ENCODE data around the gene NT5E. TPM values are rescaled to one million over a fixed set of nuclear protein-coding genes. Genes with fewer than 3 reads are reported as not detected.

Gene NT5E
- total RNA-seq, 2 experiments from 2014 or later = not detected

DNA sequence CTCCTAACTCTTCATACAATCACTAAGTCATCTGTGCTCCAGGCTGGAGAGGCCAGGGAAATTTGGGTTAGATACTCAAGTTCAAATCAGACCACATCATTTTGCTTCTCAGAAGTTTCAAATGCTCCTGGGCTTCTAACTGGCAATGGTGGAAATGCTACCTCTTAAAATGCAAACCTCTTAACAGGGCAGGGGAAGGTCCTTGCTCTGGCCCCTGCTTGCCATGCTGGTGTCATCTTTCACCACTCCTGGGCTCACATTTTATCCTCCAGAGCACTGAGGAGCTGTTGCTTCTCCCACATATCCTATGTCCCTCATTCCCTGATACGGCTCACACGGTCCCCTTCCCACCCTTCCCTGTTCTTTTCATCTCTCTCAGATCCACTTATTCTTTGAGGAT is 41.8 kb upstream of the NT5E start:
- no peaks in the 10 kb centered on the region for H3K9me3 ChIP-seq (ENCODE audit: low read length)
- H3K9me2 ChIP-seq (ENCODE audit: insufficient read depth, low read length) = 0 out of 2 replicates have a peak, but pooled peaks cover 3% of the 10 kb centered on the region
- no peaks in the 10 kb centered on the region for H3K4me1 ChIP-seq (ENCODE audit: insufficient read depth, low read length, poor library complexity, severe bottlenecking)
- no peaks in the 10 kb centered on the region for H3K36me3 ChIP-seq (ENCODE audit: insufficient read depth, low read length)
- H3K79me2 ChIP-seq (ENCODE audit: insufficient read depth, low read depth, low read length) = no peaks in the 10 kb centered on the region
- no TSS peak for BruUV-seq (replicated peaks)
- intact Hi-C loops (cut with micrococcal nuclease; ENCODE audit: unreplicated experiment) = no loop called here
- CTCF ChIA-PET (ENCODE audit: unreplicated experiment) = no interaction called here
- no peak overlapping the region for H3K27ac ChIP-seq (ENCODE audit: low read depth, low read length, poor library complexity, severe bottlenecking)
- POLR2A ChIA-PET = no interaction called here
- no peaks in the 10 kb centered on the region for H4K20me1 ChIP-seq (ENCODE audit: insufficient read depth, low read length)
- TF ChIP-seq EZH2phosphoT487 (IDR thresholded peaks at IDR 0.05; ENCODE audit: borderline replicate concordance, low read depth, low read length) = no peak
- TF ChIP-seq, protein P1, sequence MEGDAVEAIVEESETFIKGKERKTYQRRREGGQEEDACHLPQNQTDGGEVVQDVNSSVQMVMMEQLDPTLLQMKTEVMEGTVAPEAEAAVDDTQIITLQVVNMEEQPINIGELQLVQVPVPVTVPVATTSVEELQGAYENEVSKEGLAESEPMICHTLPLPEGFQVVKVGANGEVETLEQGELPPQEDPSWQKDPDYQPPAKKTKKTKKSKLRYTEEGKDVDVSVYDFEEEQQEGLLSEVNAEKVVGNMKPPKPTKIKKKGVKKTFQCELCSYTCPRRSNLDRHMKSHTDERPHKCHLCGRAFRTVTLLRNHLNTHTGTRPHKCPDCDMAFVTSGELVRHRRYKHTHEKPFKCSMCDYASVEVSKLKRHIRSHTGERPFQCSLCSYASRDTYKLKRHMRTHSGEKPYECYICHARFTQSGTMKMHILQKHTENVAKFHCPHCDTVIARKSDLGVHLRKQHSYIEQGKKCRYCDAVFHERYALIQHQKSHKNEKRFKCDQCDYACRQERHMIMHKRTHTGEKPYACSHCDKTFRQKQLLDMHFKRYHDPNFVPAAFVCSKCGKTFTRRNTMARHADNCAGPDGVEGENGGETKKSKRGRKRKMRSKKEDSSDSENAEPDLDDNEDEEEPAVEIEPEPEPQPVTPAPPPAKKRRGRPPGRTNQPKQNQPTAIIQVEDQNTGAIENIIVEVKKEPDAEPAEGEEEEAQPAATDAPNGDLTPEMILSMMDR (conservative IDR thresholded peaks at IDR 0.05; ENCODE audit: low read length) = no peak
- H2AFZ ChIP-seq (ENCODE audit: low read length) = no peak overlapping the region
- H3K4me3 ChIP-seq (ENCODE audit: low read depth, low read length, poor library complexity, severe bottlenecking) = no peak overlapping the region
- no peak overlapping the region for H3K4me2 ChIP-seq (ENCODE audit: low read length)
- no peak for DNase-seq (ENCODE audit: low spot score)

DNA sequence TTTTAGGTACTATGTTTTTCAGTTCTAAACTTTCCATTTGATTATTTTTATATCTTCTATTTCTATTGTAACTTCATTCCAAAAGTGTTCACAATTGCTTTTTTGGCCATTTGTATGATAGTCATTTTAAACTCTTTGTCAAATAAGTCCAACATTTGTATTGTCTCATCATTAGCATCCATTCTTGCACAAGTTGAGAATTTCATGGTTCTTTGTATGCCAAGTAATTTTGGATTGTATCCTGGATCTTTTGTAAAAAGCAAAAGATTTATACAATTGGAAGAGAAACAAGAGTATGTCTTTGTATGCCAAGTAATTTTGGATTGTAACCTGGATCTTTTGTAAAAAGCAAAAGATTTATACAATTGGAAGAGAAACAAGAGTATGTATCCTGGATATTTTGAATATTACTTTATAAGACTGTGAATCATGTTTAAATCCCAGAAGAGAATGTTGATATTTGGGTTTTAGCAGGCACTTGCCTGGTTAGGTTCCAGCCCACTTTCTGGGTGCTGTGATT is 36.9 kb upstream of the NT5E start:
- no peak for TF ChIP-seq EZH2phosphoT487 (IDR thresholded peaks at IDR 0.05; ENCODE audit: borderline replicate concordance, low read depth, low read length)
- TF ChIP-seq, protein P1 (conservative IDR thresholded peaks at IDR 0.05; ENCODE audit: low read length) = no peak
- H3K36me3 ChIP-seq (ENCODE audit: insufficient read depth, low read length) = no peaks in the 10 kb centered on the region

DNA sequence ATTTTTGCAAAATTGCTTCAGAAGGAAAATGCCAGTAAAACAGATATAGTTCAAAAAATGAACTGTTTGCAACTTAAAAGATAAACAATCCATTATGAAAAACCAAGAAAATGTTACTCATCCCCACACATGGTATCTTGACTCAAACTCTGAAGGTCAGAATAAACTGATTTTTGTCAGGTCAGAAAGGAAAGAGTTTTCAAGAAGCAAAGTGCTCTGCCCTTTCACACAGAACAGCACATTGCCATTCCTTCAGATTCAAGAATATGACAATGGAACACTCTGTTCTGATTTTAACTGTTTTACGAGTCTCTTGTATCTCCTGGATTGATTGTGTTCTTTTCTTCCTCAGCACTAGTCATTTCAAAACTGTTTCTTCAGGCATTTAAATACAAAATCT is 33.8 kb upstream of the NT5E start:
- no peaks in the 10 kb centered on the region for H4K20me1 ChIP-seq (ENCODE audit: insufficient read depth, low read length)
- intact Hi-C loops (cut with micrococcal nuclease; ENCODE audit: unreplicated experiment) = no loop called here
- DNase-seq (ENCODE audit: low spot score) = no peak
- CTCF ChIA-PET (ENCODE audit: unreplicated experiment) = no interaction called here
- H3K27ac ChIP-seq (ENCODE audit: low read depth, low read length, poor library complexity, severe bottlenecking) = no peak overlapping the region
- no peaks in the 10 kb centered on the region for H3K79me2 ChIP-seq (ENCODE audit: insufficient read depth, low read depth, low read length)
- no peak for TF ChIP-seq EZH2phosphoT487 (IDR thresholded peaks at IDR 0.05; ENCODE audit: borderline replicate concordance, low read depth, low read length)
- TF ChIP-seq, protein P1 (conservative IDR thresholded peaks at IDR 0.05; ENCODE audit: low read length) = no peak
- no peak overlapping the region for H3K4me3 ChIP-seq (ENCODE audit: low read depth, low read length, poor library complexity, severe bottlenecking)
- H3K9me3 ChIP-seq (ENCODE audit: low read length) = no peaks in the 10 kb centered on the region
- no peaks in the 10 kb centered on the region for H3K36me3 ChIP-seq (ENCODE audit: insufficient read depth, low read length)
- H3K4me1 ChIP-seq (ENCODE audit: insufficient read depth, low read length, poor library complexity, severe bottlenecking) = no peaks in the 10 kb centered on the region
- POLR2A ChIA-PET = interaction anchor here (0.7 kb wide), 1 partner anchor 300 kb away, joined by 3 read pairs; no protein-coding TSS in a partner anchor
- no peak overlapping the region for H3K4me2 ChIP-seq (ENCODE audit: low read length)
- H2AFZ ChIP-seq (ENCODE audit: low read length) = no peak overlapping the region
- no TSS peak for BruUV-seq (replicated peaks)
- 0 out of 2 replicates have a peak, but pooled peaks cover 3% of the 10 kb centered on the region for H3K9me2 ChIP-seq (ENCODE audit: insufficient read depth, low read length)

More for the DNA sequence above, 36.9 kb upstream of the NT5E start:
- Histone ChIP-seq H3K27ac (ENCODE audit: low read depth, low read length, poor library complexity, severe bottlenecking) (no peak overlapping the region), H3K9me3 (ENCODE audit: low read length) (no peaks in the 10 kb centered on the region), H3K4me1 (ENCODE audit: insufficient read depth, low read length, poor library complexity, severe bottlenecking) (no peaks in the 10 kb centered on the region), H3K79me2 (ENCODE audit: insufficient read depth, low read depth, low read length) (no peaks in the 10 kb centered on the region), H4K20me1 (ENCODE audit: insufficient read depth, low read length) (no peaks in the 10 kb centered on the region), H3K4me2 (ENCODE audit: low read length) (no peak overlapping the region), H3K9me2 (ENCODE audit: insufficient read depth, low read length) (0 out of 2 replicates have a peak, but pooled peaks cover 3% of the 10 kb centered on the region), H2AFZ (ENCODE audit: low read length) (no peak overlapping the region), H3K4me3 (ENCODE audit: low read depth, low read length, poor library complexity, severe bottlenecking) (no peak overlapping the region)
- intact Hi-C loops (cut with micrococcal nuclease; ENCODE audit: unreplicated experiment) = no loop called here
- no peak for DNase-seq (ENCODE audit: low spot score)
- no TSS peak for BruUV-seq (replicated peaks)
- ChIA-PET POLR2A (no interaction called here), CTCF (ENCODE audit: unreplicated experiment) (no interaction called here)
